NB4 (cell line): ENCODE measurements around the gene CCDC88C.

Experiments used
- DNase-seq: peaks from one replicate; pipeline ENCODE4 v3.0.0; 2010; ENCODE audit warnings: low read depth
- H3K4me3 ChIP-seq: one replicate; pipeline ENCODE4 v1.5.1; 2011; ENCODE audit warnings: mild to moderate bottlenecking, low read depth, low read length, moderate library complexity
- CTCF ChIP-seq: IDR thresholded peaks from one replicate; pipeline ENCODE4 v1.5.1; 2012; ENCODE audit warnings: low read depth, low read length
- MYC ChIP-seq: IDR thresholded peaks from 2 replicates; pipeline ENCODE4 v1.6.1; 2011; ENCODE audit warnings: low read depth, low read length
- POLR2A ChIP-seq: IDR thresholded peaks from 2 replicates; pipeline ENCODE4 v1.6.1; 2011; ENCODE audit warnings: mild to moderate bottlenecking; ENCODE audit not compliant: insufficient read length; ENCODE audit errors: extremely low read depth
- TF ChIP-seq, protein P1 (sequence below): IDR thresholded peaks from 2 replicates; pipeline ENCODE4 v1.6.1; 2011; ENCODE audit warnings: low read depth, low read length

Gene CCDC88C

DNA sequence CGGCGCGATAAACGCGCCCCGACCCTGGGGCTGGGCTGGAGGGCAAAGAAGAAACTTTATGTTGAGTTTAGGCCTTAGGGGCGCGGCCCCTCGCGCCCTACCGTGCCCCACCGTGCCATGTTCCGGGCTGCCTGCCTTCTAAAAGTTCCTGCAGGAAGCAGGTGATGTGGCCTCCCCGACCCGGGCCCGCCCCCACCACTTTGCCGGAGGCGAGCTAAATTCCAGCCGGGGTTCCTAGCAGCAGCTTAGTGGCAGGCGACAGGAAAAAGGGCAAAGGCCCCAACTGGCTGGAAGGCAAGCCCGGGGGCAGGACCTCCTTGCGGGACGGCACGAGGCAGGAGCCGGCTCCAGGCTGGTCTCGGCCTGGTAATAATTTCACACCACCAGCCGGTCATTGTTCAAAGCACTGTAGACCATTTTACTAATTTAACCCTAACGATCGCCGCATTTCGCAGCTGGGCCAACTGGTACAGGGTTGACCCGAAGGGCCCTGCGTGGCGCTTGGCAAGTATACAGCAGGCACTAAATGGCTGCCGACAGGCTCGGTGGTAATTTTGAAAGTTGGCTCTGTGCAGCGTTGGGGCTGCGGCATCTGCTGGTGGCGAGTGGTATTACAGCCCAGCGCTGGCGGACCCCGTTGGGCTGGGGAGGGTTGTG, 895 bp upstream of the CCDC88C start:
- DNase-seq: peak; percentile 88
- TF ChIP-seq MYC (peak; percentile 69), CTCF (peak; percentile 81), POLR2A (no peak)
- TF ChIP-seq, protein P1, sequence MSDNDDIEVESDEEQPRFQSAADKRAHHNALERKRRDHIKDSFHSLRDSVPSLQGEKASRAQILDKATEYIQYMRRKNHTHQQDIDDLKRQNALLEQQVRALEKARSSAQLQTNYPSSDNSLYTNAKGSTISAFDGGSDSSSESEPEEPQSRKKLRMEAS: peak; percentile 27
- H3K4me3 ChIP-seq: peak overlapping the region; percentile 55

GRCh38 chr14:91417983-91418386, 365 bp upstream of the CCDC88C start:
- H3K4me3 ChIP-seq: peak overlapping the region; percentile 55
- TF ChIP-seq MYC (peak; percentile 98), CTCF (no peak), POLR2A (peak; percentile 29)
- TF ChIP-seq, protein P1: peak; percentile 98
- peak; percentile 82 for DNase-seq

- peak overlapping the region; percentile 76 for H3K4me3 ChIP-seq
- peak; percentile 49 for DNase-seq
- TF ChIP-seq MYC: no peak
- TF ChIP-seq POLR2A: no peak
- TF ChIP-seq, protein P1: no peak
- no peak for TF ChIP-seq CTCF
These were observed 888 bp downstream of the CCDC88C start for GRCh38 chr14:91416744-91417119.

- TF ChIP-seq POLR2A: no peak
- TF ChIP-seq, protein P1: 0 out of 2 replicates have a peak, but pooled peaks have one; percentile 13
- peak; percentile 53; the same call in 1 of the 2 replicates for TF ChIP-seq MYC
- no peak for TF ChIP-seq CTCF
- peak; percentile 79 for DNase-seq
- peak overlapping the region; percentile 76 for H3K4me3 ChIP-seq
These were observed 1.6 kb downstream of the CCDC88C start for GRCh38 chr14:91415794-91416743.

GRCh38 chr14:91414475-91414833, 3.2 kb downstream of the CCDC88C start:
- no peak for TF ChIP-seq CTCF
- no peak for TF ChIP-seq POLR2A
- no peak for TF ChIP-seq MYC
- TF ChIP-seq, protein P1: no peak
- no peak for DNase-seq
- H3K4me3 ChIP-seq: peak overlapping the region; percentile 10
